Transverse colon (tissue), 3 donors: ENCODE data around the gene FAM98A.

Experiments used
- CTCF ChIP-seq, 5 experiments: fragments of 200-600 bp in 3 of 5; fragments of 450-650 bp in 2 of 5; sonication (generic) in 3 of 5; IDR thresholded peaks; 1 replicate in 2 of 5; 2 replicates in 3 of 5; pipeline ENCODE4 v1.5.1; 2016 to 2017; ENCODE audit warnings: antibody characterized with exemption in 5 of 5, inconsistent platforms in 3 of 5, mild to moderate bottlenecking in 2 of 5, moderate library complexity in 1 of 5
- EP300 ChIP-seq: sonication (generic); formaldehyde crosslinking; IDR thresholded peaks from one replicate; pipeline ENCODE4 v1.6.1; 2017; ENCODE audit warnings: antibody characterized with exemption, low read depth
- POLR2A ChIP-seq: fragments of 450-650 bp; IDR thresholded peaks from one replicate; pipeline ENCODE4 v1.6.1; 2016; ENCODE audit warnings: antibody characterized with exemption, mild to moderate bottlenecking, moderate library complexity

GRCh38 chr2:33577084-33577483 lies 22.0 kb downstream of the FAM98A start:
- TF ChIP-seq POLR2A, result no peak
- no peak for TF ChIP-seq EP300
- no peak for TF ChIP-seq CTCF (IDR thresholded peaks at IDR 0.05)
